ENCODE results near the gene SWT1.
"Not testable (repeated sequence)": the region's sequence is repeated elsewhere in the genome, so short reads cannot be mapped to it uniquely, and the experiment has no call there.

Gene SWT1

GRCh38 chr1:185250063-185250462 is 93.1 kb downstream of the SWT1 start:
- DNase-seq: no peak

GRCh38 chr1:185251928-185252327 is 95.0 kb downstream of the SWT1 start:
- not testable (repeated sequence) for DNase-seq

- DNase-seq: not testable (repeated sequence)
Observed at GRCh38 chr1:185252404-185252803, 95.4 kb downstream of the SWT1 start.

GRCh38 chr1:185255595-185255994 is 98.6 kb downstream of the SWT1 start:
- not testable (repeated sequence) for DNase-seq

- DNase-seq: not testable (repeated sequence)
Observed at GRCh38 chr1:185257116-185257949, 100.4 kb downstream of the SWT1 start.

- DNase-seq: no peak
Observed at GRCh38 chr1:185257950-185258208, 100.9 kb downstream of the SWT1 start.

- DNase-seq: no peak
Observed at GRCh38 chr1:185258676-185259075, 101.7 kb downstream of the SWT1 start.

GRCh38 chr1:185260611-185261010 is 103.6 kb downstream of the SWT1 start:
- DNase-seq: no peak

GRCh38 chr1:185262151-185262550 is 105.2 kb downstream of the SWT1 start:
- no peak for DNase-seq

- DNase-seq: no peak
Observed at GRCh38 chr1:185263292-185263691, 106.3 kb downstream of the SWT1 start.

- no peak for DNase-seq
Observed at GRCh38 chr1:185263780-185264179, 106.8 kb downstream of the SWT1 start.

- no peak for DNase-seq
Observed at GRCh38 chr1:185265314-185265713, 108.3 kb downstream of the SWT1 start.

GRCh38 chr1:185267301-185267700 is 110.3 kb downstream of the SWT1 start:
- no peak for DNase-seq

GRCh38 chr1:185267701-185268100 is 110.7 kb downstream of the SWT1 start:
- DNase-seq: no peak

- no peak for DNase-seq
Observed at GRCh38 chr1:185268352-185268751, 111.4 kb downstream of the SWT1 start.

GRCh38 chr1:185271921-185272320 is 115.0 kb downstream of the SWT1 start:
- DNase-seq: no peak

- no peak for DNase-seq
Observed at GRCh38 chr1:185279571-185279970, 122.6 kb downstream of the SWT1 start.

- DNase-seq: no peak
Observed at GRCh38 chr1:185280589-185280988, 123.6 kb downstream of the SWT1 start.

- no peak for DNase-seq
Observed at GRCh38 chr1:185281245-185281644, 124.3 kb downstream of the SWT1 start.

- DNase-seq: no peak
Observed at GRCh38 chr1:185284116-185284515, 127.1 kb downstream of the SWT1 start.

- no peak for DNase-seq
Observed at GRCh38 chr1:185284533-185285276, 127.7 kb downstream of the SWT1 start.

- no peak for DNase-seq
Observed at GRCh38 chr1:185287451-185287850, 130.5 kb downstream of the SWT1 start.

GRCh38 chr1:185288435-185288834 is 131.5 kb downstream of the SWT1 start:
- no peak for DNase-seq

GRCh38 chr1:185289880-185290279 is 132.9 kb downstream of the SWT1 start:
- DNase-seq: no peak

- no peak for DNase-seq
Observed at GRCh38 chr1:185291159-185291558, 134.2 kb downstream of the SWT1 start.

Measured in bone marrow (tissue), 2 donors.